ENCODE results near the gene ECPAS. TPM values are rescaled to one million over a fixed set of nuclear protein-coding genes. Genes with fewer than 3 reads are reported as not detected.
"Not testable (repeated sequence)": the region's sequence is repeated elsewhere in the genome, so short reads cannot be mapped to it uniquely, and the experiment has no call there.

Gene ECPAS
- total RNA-seq, 2 donors from 2014 or later, result 100 to 118 TPM

DNA sequence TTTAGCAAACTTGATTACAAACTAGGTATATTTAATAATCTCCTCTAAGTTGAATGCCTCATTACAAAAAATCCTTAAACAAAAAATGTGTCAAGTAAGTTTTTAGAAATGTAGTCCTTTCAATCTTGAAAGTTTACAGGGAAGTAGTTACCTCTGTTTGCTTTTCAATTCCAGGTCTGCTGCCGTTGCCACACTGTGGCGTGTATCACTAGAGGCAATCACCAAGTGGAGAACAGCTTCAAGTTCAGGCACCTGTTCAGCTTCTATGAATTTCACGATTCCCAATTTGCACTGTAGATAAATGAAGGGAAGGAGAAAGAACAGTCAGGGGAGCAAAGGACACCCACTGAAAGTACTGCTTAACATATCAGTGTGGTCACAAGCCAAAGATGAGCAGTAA lies 51.1 kb downstream of the ECPAS start:
- no peaks in the 10 kb centered on the region for H3K9me3 Mint-ChIP-seq
- H3K4me3 Mint-ChIP-seq, result no peak overlapping the region
- no peaks in the 10 kb centered on the region for H3K27me3 Mint-ChIP-seq (ENCODE audit: low read depth)
- no peaks in the 10 kb centered on the region for H3K4me1 Mint-ChIP-seq (ENCODE audit: low read depth)
- no peak for DNase-seq
- peaks cover 2 to 14% of the 10 kb centered on the region in 2 donors for H3K36me3 Mint-ChIP-seq (ENCODE audit: insufficient read depth in 2 of 2)
- H3K27ac Mint-ChIP-seq, result no peak overlapping the region
- ATAC-seq (replicated peaks in 1 of 2), result no peak

DNA sequence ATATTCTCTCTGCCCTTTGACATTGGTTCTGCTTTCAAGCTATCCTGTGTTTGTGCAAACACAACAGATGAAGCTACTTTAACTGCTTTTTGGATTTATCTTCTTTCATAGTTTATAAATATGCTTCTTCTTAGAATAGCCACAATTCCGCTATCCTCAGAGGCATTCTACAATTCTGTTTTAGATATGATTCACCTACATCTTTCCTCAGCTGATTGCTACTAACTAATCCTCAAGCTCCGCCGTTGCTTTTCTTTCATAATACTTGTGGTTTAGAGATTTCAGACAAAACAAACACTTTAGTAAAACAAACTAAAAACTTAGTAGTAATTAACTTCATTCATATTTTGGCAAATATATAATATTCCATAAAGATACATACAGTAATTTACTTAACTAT lies 52.5 kb downstream of the ECPAS start:
- H3K4me3 Mint-ChIP-seq, result no peak overlapping the region
- no peaks in the 10 kb centered on the region for H3K27me3 Mint-ChIP-seq (ENCODE audit: low read depth)
- no peak for ATAC-seq (replicated peaks in 1 of 2)
- no peak for DNase-seq
- H3K9me3 Mint-ChIP-seq, result no peaks in the 10 kb centered on the region
- H3K36me3 Mint-ChIP-seq (ENCODE audit: insufficient read depth in 2 of 2), result peaks cover 2 to 20% of the 10 kb centered on the region in 2 donors
- no peak overlapping the region for H3K27ac Mint-ChIP-seq
- H3K4me1 Mint-ChIP-seq (ENCODE audit: low read depth), result peaks cover 8% of the 10 kb centered on the region

DNA sequence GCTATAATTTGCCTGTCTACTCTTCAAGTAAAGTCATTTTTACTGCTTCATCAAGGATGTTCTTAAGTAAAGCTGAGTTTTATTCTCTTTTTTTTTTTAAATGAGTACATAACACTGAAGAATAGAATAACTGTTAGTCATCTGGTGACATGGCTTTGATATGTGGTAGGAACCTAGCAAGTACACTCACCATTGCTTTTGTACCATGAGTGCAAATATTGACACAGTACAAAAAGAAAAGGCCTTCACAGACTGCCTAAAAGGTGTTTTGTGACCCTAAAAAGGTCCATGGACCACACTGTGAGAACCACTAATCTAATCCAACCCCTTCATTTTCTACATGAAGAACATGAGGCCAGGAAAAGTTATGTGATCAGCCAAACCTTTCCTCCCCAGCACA lies 55.0 kb downstream of the ECPAS start:
- no peak for DNase-seq
- no peak for ATAC-seq (replicated peaks in 1 of 2)
- no peaks in the 10 kb centered on the region for H3K9me3 Mint-ChIP-seq
- no peaks in the 10 kb centered on the region for H3K27me3 Mint-ChIP-seq (ENCODE audit: low read depth)
- H3K36me3 Mint-ChIP-seq (ENCODE audit: insufficient read depth in 2 of 2), result peaks cover 6 to 25% of the 10 kb centered on the region in 2 donors
- H3K4me1 Mint-ChIP-seq (ENCODE audit: low read depth), result peaks cover 13% of the 10 kb centered on the region
- no peak overlapping the region for H3K4me3 Mint-ChIP-seq
- no peak overlapping the region for H3K27ac Mint-ChIP-seq

DNA sequence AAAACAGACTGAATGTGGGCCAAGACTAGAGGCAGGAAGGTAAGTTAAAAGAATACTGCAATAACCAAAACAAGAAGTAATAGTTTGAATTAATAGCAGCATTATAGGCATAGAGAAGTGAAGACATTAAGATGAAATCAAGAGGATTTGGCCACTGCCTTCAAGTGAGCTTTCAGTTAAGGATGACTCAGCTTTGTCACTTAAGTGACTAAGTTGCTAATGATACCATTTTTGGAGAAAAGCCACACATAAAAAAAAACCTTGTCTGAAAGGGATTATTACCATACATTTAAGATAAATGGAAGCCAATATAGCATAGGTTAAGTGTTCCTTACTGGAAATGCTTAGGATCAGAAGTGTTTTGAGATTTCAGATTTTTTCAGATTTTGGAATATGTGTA lies 57.0 kb downstream of the ECPAS start:
- H3K27me3 Mint-ChIP-seq (ENCODE audit: low read depth), result no peaks in the 10 kb centered on the region
- ATAC-seq (replicated peaks in 1 of 2) (peak; percentile 67 to 73), DNase-seq (no peak)
- no peaks in the 10 kb centered on the region for H3K9me3 Mint-ChIP-seq
- H3K27ac Mint-ChIP-seq, result peak overlapping the region; percentile 86
- peak overlapping the region in 1 of 2 donors; percentile 21 for H3K4me3 Mint-ChIP-seq
- H3K4me1 Mint-ChIP-seq (ENCODE audit: low read depth), result peaks cover 13% of the 10 kb centered on the region
- H3K36me3 Mint-ChIP-seq (ENCODE audit: insufficient read depth in 2 of 2), result peaks cover 12 to 33% of the 10 kb centered on the region in 2 donors

DNA sequence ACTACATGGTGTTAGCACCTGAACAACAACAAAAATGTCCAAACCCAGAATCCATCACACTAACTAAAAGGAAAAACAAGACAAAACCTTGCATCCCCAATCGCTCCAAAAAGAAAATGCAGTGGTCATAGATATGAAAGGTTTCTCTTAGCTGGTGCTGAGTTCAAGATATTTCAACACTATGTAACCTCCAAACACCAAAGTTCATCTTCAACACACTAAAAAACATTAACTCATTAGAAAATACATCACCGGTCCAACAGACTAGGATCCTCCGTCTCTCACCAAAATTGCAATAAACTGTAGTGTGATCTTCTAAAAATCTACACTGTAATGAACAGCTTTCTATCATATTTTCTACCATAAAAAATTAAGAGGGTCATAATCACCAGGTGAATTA lies 60.8 kb downstream of the ECPAS start:
- H3K4me1 Mint-ChIP-seq (ENCODE audit: low read depth), result peaks cover 13% of the 10 kb centered on the region
- ATAC-seq (replicated peaks in 1 of 2) (no peak), DNase-seq (no peak)
- H3K27me3 Mint-ChIP-seq (ENCODE audit: low read depth), result no peaks in the 10 kb centered on the region
- H3K4me3 Mint-ChIP-seq, result no peak overlapping the region
- H3K27ac Mint-ChIP-seq, result peak overlapping the region; percentile 68
- H3K9me3 Mint-ChIP-seq, result no peaks in the 10 kb centered on the region
- H3K36me3 Mint-ChIP-seq (ENCODE audit: insufficient read depth in 2 of 2), result peaks cover 12 to 41% of the 10 kb centered on the region in 2 donors

DNA sequence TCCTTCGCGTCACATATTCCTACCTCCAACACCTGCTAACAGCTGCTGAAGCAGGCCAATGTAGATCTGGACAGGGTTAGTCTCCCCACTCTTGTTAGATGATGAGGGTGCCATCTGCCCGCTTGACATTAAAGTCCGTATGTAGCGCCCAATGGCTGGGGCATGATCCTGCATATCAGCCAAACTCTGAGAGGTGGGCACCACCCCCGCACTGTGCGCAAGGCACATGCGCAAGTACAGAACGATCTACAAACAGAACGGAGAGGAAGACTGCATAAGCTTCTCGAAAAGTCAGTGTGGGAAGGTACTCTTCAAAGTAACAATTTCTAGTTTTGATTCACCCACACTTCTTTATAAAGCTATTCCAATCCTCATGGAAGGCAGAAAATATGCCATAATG lies 69.8 kb downstream of the ECPAS start:
- H3K27ac Mint-ChIP-seq, result no peak overlapping the region
- DNase-seq, result no peak
- H3K9me3 Mint-ChIP-seq, result no peaks in the 10 kb centered on the region
- no peaks in the 10 kb centered on the region for H3K4me1 Mint-ChIP-seq (ENCODE audit: low read depth)
- peaks cover 16 to 49% of the 10 kb centered on the region in 2 donors for H3K36me3 Mint-ChIP-seq (ENCODE audit: insufficient read depth in 2 of 2)
- H3K27me3 Mint-ChIP-seq (ENCODE audit: low read depth), result no peaks in the 10 kb centered on the region
- no peak for ATAC-seq (replicated peaks in 1 of 2)
- H3K4me3 Mint-ChIP-seq, result no peak overlapping the region

DNA sequence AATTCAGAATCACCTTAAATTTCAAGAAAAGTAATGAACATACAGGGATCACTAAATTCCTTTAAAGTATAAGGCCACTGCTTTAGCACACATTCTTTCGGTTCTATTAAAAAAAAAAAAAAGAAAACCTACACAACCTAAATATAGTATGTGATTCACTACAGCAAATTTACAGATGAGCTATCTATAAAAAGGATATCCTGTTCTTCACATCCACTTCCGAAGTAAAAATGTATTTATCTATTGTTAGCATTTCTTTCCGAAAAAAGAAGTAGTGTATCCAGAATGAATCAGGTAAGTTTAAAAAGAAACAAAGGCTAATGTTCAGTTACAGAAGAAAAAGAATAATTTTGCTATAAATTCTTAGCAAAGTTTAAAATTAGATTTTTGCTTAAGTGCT lies 70.2 kb downstream of the ECPAS start:
- no peaks in the 10 kb centered on the region for H3K27me3 Mint-ChIP-seq (ENCODE audit: low read depth)
- ATAC-seq (replicated peaks in 1 of 2) (no peak), DNase-seq (no peak)
- peaks cover 16 to 49% of the 10 kb centered on the region in 2 donors for H3K36me3 Mint-ChIP-seq (ENCODE audit: insufficient read depth in 2 of 2)
- H3K9me3 Mint-ChIP-seq, result no peaks in the 10 kb centered on the region
- H3K4me3 Mint-ChIP-seq, result no peak overlapping the region
- no peak overlapping the region for H3K27ac Mint-ChIP-seq
- H3K4me1 Mint-ChIP-seq (ENCODE audit: low read depth), result no peaks in the 10 kb centered on the region

DNA sequence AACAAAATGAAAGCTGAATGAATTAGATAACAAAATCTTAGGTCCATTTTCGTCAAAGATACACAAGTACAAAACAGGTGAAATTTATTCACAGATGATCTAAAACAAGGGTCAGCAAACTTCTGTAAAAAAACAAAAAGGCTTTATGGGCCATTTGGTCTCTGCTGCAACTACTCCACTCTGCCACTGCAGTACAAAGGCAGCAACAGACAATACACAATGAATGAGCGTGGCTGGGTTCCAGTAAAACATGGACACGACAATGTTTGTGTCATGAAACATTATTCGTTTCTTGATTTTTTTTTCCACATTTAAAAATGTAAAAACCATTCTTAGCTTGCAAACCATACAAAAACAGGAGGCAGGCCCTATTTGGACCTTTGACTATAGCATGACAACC lies 71.9 kb downstream of the ECPAS start:
- DNase-seq, result no peak
- Mint-ChIP-seq H3K36me3 (ENCODE audit: insufficient read depth in 2 of 2) (peaks cover 22 to 58% of the 10 kb centered on the region in 2 donors), H3K4me3 (no peak overlapping the region), H3K9me3 (peaks cover 2 to 3% of the 10 kb centered on the region in 2 donors), H3K27me3 (ENCODE audit: low read depth) (no peaks in the 10 kb centered on the region), H3K27ac (no peak overlapping the region), H3K4me1 (ENCODE audit: low read depth) (no peaks in the 10 kb centered on the region)
- no peak for ATAC-seq (replicated peaks in 1 of 2)

DNA sequence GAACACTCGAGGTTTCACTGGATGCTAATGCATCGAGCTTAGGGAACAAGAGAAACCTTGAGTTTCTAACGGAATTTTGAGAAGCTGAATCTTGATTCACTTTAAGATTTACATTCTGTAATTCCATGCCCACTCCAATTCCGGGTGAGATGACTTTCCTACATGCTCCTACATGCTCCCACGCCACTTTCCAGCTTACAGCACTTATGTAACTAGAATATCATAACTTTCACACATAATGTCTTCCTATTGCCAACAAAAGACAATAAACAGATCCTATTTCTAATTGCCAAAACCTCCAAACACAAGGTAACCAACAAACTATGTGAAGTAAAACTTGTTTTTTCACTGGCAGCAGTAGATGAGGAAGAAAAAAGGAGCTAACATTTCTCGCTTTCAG lies 72.9 kb downstream of the ECPAS start:
- Mint-ChIP-seq H3K4me1 (ENCODE audit: low read depth) (no peaks in the 10 kb centered on the region), H3K36me3 (ENCODE audit: insufficient read depth in 2 of 2) (peaks cover 22 to 54% of the 10 kb centered on the region in 2 donors), H3K9me3 (peaks cover 2 to 3% of the 10 kb centered on the region in 2 donors), H3K27me3 (ENCODE audit: low read depth) (no peaks in the 10 kb centered on the region), H3K4me3 (no peak overlapping the region), H3K27ac (no peak overlapping the region)
- ATAC-seq (replicated peaks in 1 of 2), result no peak
- DNase-seq, result no peak

DNA sequence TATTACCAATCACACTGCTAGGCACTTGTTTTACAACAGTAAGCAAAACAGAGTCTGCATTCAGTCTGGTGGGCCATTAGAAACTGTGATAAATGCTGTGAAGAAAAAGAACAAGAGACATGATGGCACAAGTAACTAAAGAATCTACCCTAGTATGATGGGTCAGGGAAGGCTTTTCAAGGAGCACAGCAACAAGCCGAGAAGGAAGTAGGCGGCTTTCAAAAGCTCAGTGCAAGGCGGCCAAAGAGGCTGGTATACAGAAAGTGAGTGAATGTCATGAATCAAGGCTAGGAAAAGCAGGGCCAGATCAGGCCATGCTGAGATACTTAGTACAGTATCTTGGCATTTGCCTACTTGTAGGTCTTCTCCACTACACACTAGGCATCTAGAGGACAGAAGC lies 76.4 kb downstream of the ECPAS start:
- Mint-ChIP-seq H3K27me3 (ENCODE audit: low read depth) (no peaks in the 10 kb centered on the region), H3K27ac (no peak overlapping the region), H3K9me3 (peaks cover 12 to 13% of the 10 kb centered on the region in 2 donors), H3K4me3 (no peak overlapping the region), H3K4me1 (ENCODE audit: low read depth) (no peaks in the 10 kb centered on the region), H3K36me3 (ENCODE audit: insufficient read depth in 2 of 2) (peaks cover 30 to 62% of the 10 kb centered on the region in 2 donors)
- ATAC-seq (replicated peaks in 1 of 2) (no peak), DNase-seq (no peak)

DNA sequence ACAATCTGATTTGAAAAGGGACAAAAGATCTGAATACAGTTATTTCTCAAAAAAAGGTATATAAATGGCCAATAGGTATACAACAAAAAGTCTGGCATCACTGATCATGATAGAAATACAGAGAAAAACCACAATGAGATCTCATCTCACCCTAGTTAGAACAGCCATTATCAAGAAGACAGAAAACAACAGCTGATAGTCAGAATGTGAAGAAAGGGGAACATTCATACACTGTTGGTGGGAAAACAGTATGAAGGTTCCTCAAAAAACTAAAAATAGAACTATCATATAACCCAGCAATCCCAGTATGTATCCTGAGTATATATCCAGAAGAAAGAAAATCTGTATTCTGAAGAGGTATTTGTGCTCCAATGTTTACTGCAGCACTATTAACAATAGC lies 78.5 kb downstream of the ECPAS start:
- peaks cover 38 to 70% of the 10 kb centered on the region in 2 donors for H3K36me3 Mint-ChIP-seq (ENCODE audit: insufficient read depth in 2 of 2)
- DNase-seq, result no peak
- H3K27ac Mint-ChIP-seq, result peak overlapping the region; percentile 8
- peaks cover 16% of the 10 kb centered on the region in 2 donors for H3K9me3 Mint-ChIP-seq
- no peaks in the 10 kb centered on the region for H3K4me1 Mint-ChIP-seq (ENCODE audit: low read depth)
- no peaks in the 10 kb centered on the region for H3K27me3 Mint-ChIP-seq (ENCODE audit: low read depth)
- no peak overlapping the region for H3K4me3 Mint-ChIP-seq
- ATAC-seq (replicated peaks in 1 of 2), result no peak

DNA sequence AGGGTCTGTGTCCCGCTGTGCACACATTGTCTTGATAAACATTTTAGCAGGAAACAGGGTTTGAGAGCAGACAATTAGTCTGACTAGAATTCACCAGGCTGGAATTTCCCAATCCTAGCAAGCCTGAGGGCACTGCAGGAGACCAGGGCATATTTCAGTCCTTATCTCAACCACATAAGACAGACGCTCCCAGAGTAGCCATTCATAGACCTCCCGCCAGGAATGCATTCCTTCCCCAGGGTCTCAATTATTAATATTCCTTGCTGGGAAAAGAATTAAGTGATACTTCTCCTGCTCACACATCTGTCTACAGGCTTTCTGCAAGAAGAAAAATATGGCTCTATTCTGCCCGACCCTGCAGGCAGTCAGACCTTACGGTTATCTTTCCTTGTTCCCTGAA lies 82.7 kb downstream of the ECPAS start:
- H3K4me1 Mint-ChIP-seq (ENCODE audit: low read depth); H3K27me3 Mint-ChIP-seq (ENCODE audit: low read depth); H3K4me3 Mint-ChIP-seq; ATAC-seq (replicated peaks in 1 of 2); H3K27ac Mint-ChIP-seq; DNase-seq: not testable (repeated sequence)
- Mint-ChIP-seq H3K36me3 (ENCODE audit: insufficient read depth in 2 of 2) (peaks cover 41 to 66% of the 10 kb centered on the region in 2 donors), H3K9me3 (peaks cover 16 to 17% of the 10 kb centered on the region in 2 donors)

DNA sequence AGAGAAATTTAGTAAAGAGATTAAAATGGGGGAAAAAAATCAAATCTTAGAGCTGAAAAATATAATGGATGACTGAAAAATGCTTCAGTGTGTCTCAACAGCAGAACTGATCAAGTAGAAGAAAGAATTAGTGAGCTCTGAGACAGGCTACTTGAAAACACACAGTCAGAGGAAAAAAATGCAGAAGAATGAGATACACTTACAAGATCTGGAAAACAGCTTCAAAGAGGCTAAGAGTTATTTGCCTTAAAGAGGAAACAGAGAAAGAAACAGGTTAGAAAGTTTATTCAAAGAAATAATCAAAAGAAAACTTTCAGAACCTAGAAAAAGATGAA lies 83.7 kb downstream of the ECPAS start:
- Mint-ChIP-seq H3K36me3 (ENCODE audit: insufficient read depth in 2 of 2) (peaks cover 38 to 59% of the 10 kb centered on the region in 2 donors), H3K9me3 (peaks cover 13 to 14% of the 10 kb centered on the region in 2 donors), H3K4me3 (no peak overlapping the region), H3K27ac (peak overlapping the region; percentile 58), H3K27me3 (ENCODE audit: low read depth) (no peaks in the 10 kb centered on the region), H3K4me1 (ENCODE audit: low read depth) (no peaks in the 10 kb centered on the region)
- ATAC-seq (replicated peaks in 1 of 2), result no peak
- DNase-seq, result no peak

DNA sequence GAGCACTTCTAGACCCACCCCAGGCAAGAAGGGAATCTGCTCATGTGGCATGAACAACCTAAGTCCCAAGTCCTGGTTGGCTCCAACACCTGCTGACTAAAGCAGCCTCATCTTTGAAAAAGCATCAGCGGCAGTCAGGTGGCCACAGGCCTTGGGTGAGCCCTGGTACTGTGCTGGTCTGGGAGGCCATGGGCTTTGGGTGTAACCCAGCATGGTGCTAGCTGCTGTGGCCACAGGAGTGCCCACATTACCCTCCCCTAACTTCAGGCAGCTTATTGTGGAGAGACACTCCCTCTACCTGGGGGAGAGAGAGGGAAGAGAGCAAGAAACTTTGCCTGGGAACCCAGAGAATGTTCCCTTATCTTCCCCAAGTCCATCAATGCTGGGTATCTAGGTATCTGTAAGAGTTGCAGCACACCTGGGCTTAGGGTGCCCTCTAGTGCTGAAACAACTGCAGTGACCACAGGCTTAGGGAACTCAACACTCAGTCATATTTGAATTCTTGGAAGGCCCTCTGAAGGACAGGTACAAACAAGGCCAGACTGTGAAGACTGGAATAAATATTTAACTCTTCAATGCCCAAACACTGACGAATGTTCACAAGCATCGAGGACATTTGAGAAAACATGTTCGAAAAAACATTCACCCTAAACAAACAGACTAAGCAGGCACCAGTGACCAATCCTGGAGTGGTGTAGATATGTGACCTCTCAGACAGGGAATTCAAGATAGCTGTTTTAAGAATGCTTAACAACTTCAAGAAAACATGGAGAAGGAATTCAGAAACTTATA lies 84.2 kb downstream of the ECPAS start:
- ATAC-seq (replicated peaks in 1 of 2) (peak; percentile 38 to 43), DNase-seq (peak in 1 of 2 donors; percentile 6)
- peaks cover 32 to 54% of the 10 kb centered on the region in 2 donors for H3K36me3 Mint-ChIP-seq (ENCODE audit: insufficient read depth in 2 of 2)
- H3K27me3 Mint-ChIP-seq (ENCODE audit: low read depth), result no peaks in the 10 kb centered on the region
- peak overlapping the region; percentile 58 for H3K27ac Mint-ChIP-seq
- H3K4me1 Mint-ChIP-seq (ENCODE audit: low read depth), result no peaks in the 10 kb centered on the region
- H3K4me3 Mint-ChIP-seq, result no peak overlapping the region
- peaks cover 9 to 14% of the 10 kb centered on the region in 2 donors for H3K9me3 Mint-ChIP-seq

Data from activated T-cell treated with anti-CD3 and anti-CD28 coated beads, Interleukin-2, amount 50 U/mL, for 72 hours (primary cell).